Testis (tissue), 3 donors: ENCODE measurements around the gene COL26A1. TPM values are rescaled to one million over a fixed set of nuclear protein-coding genes. Genes with fewer than 3 reads are reported as not detected.

ENCODE experiments used
- DNase-seq: peaks from one replicate; pipeline ENCODE4 v3.0.0-alpha.2; 2019
- H3K27ac ChIP-seq, 2 donors: fragments of 200-600 bp; sonication (generic); one replicate each; pipeline ENCODE4 v1.5.1; 2019
- H3K27me3 ChIP-seq: fragments of 200-600 bp; sonication (generic); one replicate; pipeline ENCODE4 v1.5.1; 2019
- H3K36me3 ChIP-seq: fragments of 200-600 bp; sonication (generic); one replicate; pipeline ENCODE4 v1.5.1; 2017; ENCODE audit warnings: low read depth; ENCODE audit errors: missing control alignments
- H3K4me1 ChIP-seq: fragments of 200-600 bp; sonication (generic); one replicate; pipeline ENCODE4 v1.5.1; 2019
- H3K4me3 ChIP-seq, 2 donors: fragments of 200-600 bp; sonication (generic); one replicate each; pipeline ENCODE4 v1.5.1; 2017 to 2019
- H3K9me3 ChIP-seq: fragments of 200-600 bp; sonication (generic); one replicate; pipeline ENCODE4 v1.5.1; 2017
- CTCF ChIP-seq, 3 experiments: fragments of 450-650 bp in 2 of 3; fragments of 200-600 bp in 1 of 3; sonication (generic) in 1 of 3; IDR thresholded peaks; one replicate each; pipeline ENCODE4 v1.5.1; 2016 to 2019; ENCODE audit warnings: antibody characterized with exemption in 3 of 3, mild to moderate bottlenecking in 2 of 3, moderate library complexity in 1 of 3
- POLR2A ChIP-seq: fragments of 450-650 bp; IDR thresholded peaks from one replicate; pipeline ENCODE4 v1.6.1; 2017; ENCODE audit warnings: antibody characterized with exemption, mild to moderate bottlenecking, moderate library complexity
- WGBS, 2 donors: methylation state at CpG; one replicate each; pipeline ENCODE4 v1.1.5; 2018; 5-methylcytosine and 5-hydroxymethylcytosine counted together
- intact Hi-C: fragments of 100-400 bp; cut with DNase I; formaldehyde crosslinking; loops from one replicate; pipeline ENCODE4 v1.15.1; 2023; ENCODE audit warnings: low total_unique reads
- polyA plus RNA-seq: library from polyadenylated mRNA; stranded (reverse); fragments of 350-450 nt; fragmentation: Illumina TruSeq; extraction: RNeasy Lipid Tissue Mini Kit (QIAGEN cat#74804); gene quantifications from one replicate; pipeline ENCODE4 v1.2.3, GENCODE V29; 2014; ENCODE audit warnings: low read depth, low replicate concordance; ENCODE audit not compliant: insufficient read depth
- total RNA-seq, 2 donors: library from RNA; depleted of rRNA; stranded (reverse); fragments of >200 nt; gene quantifications; one replicate each; pipeline ENCODE4 v1.2.3, GENCODE V29; 2016

Gene COL26A1
- total and polyA plus RNA-seq, 3 donors from 2014 or later: 0.94 to 3.1 (median 1.1) TPM

DNA sequence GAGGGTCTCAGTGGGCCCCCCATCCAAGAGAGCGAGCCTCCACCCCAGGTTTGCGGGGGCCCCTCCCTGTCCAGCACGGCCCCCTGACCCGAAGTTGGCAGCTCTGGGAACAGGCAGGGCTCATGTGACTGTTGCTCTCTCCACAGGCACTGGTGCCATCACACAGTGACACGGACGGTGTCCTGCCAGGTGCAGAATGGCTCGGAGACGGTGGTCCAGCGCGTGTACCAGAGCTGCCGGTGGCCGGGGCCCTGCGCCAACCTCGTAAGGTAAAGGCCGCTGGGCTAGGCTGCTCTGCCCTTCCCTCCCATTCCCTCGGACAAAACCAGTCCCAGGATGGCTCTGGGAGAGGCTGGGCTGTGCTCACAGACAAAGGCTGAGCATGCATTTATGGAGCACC is 57.2 kb downstream of the COL26A1 start:
- no peaks in the 10 kb centered on the region for H3K27me3 ChIP-seq
- no peak overlapping the region for H3K4me3 ChIP-seq
- TF ChIP-seq POLR2A (no peak), CTCF (IDR thresholded peaks at IDR 0.05) (no peak)
- DNase-seq: no peak
- no peaks in the 10 kb centered on the region for H3K9me3 ChIP-seq
- no peak overlapping the region for H3K27ac ChIP-seq
- no peaks in the 10 kb centered on the region for H3K36me3 ChIP-seq
- no peaks in the 10 kb centered on the region for H3K4me1 ChIP-seq
- WGBS, 2 donors: 93 to 95% methylated on average over 16 of the region's 16 CpGs
- intact Hi-C loops: no loop called here

- Histone ChIP-seq H3K36me3 (no peaks in the 10 kb centered on the region), H3K27me3 (no peaks in the 10 kb centered on the region), H3K9me3 (no peaks in the 10 kb centered on the region), H3K27ac (no peak overlapping the region), H3K4me3 (no peak overlapping the region), H3K4me1 (no peaks in the 10 kb centered on the region)
- peak; percentile 57 for DNase-seq
- TF ChIP-seq CTCF (IDR thresholded peaks at IDR 0.05) (no peak), POLR2A (no peak)
- WGBS, 2 donors: 42 to 70% methylated on average over 5 of the region's 5 CpGs
- intact Hi-C loops: no loop called here
Observed at GRCh38 chr7:101420436-101420835, 57.8 kb downstream of the COL26A1 start.

GRCh38 chr7:101422356-101423195 is 59.9 kb downstream of the COL26A1 start:
- H3K9me3 ChIP-seq: no peaks in the 10 kb centered on the region
- WGBS, 2 donors: 83 to 85% methylated on average over 11 of the region's 11 CpGs
- DNase-seq: no peak
- no peaks in the 10 kb centered on the region for H3K27me3 ChIP-seq
- TF ChIP-seq CTCF (IDR thresholded peaks at IDR 0.05) (no peak), POLR2A (no peak)
- no peak overlapping the region for H3K4me3 ChIP-seq
- no peaks in the 10 kb centered on the region for H3K4me1 ChIP-seq
- intact Hi-C loops: no loop called here
- no peaks in the 10 kb centered on the region for H3K36me3 ChIP-seq
- H3K27ac ChIP-seq: no peak overlapping the region

GRCh38 chr7:101426303-101427011 is 63.8 kb downstream of the COL26A1 start:
- H3K36me3 ChIP-seq: no peaks in the 10 kb centered on the region
- 86 to 93% methylated on average over 10 of the region's 10 CpGs for WGBS, 2 donors
- no peak for TF ChIP-seq CTCF (IDR thresholded peaks at IDR 0.05)
- TF ChIP-seq POLR2A: no peak
- H3K4me1 ChIP-seq: no peaks in the 10 kb centered on the region
- no peaks in the 10 kb centered on the region for H3K27me3 ChIP-seq
- no peaks in the 10 kb centered on the region for H3K9me3 ChIP-seq
- no peak overlapping the region for H3K27ac ChIP-seq
- no peak overlapping the region for H3K4me3 ChIP-seq
- no peak for DNase-seq
- intact Hi-C loops: no loop called here
